H9 (cell line): Measurements from ENCODE around the gene KIF16B. TPM values are rescaled to one million over a fixed set of nuclear protein-coding genes. Genes with fewer than 3 reads are reported as not detected.

Experiments
- DNase-seq: peaks from one replicate; pipeline ENCODE4 v3.0.0-alpha.2; 2017
- H2AFZ ChIP-seq: one replicate; pipeline ENCODE4 v1.6.1; 2013; ENCODE audit warnings: mild to moderate bottlenecking, low read length, control low read depth, moderate library complexity
- H2AK5ac ChIP-seq: 2 replicates; pipeline ENCODE4 v1.6.1; 2013; ENCODE audit warnings: low read length, control low read depth, mixed read lengths; ENCODE audit not compliant: insufficient read length
- H2BK120ac ChIP-seq: one replicate; pipeline ENCODE4 v1.6.1; 2013; ENCODE audit warnings: low read depth, mild to moderate bottlenecking, low read length, control low read depth, inconsistent platforms; ENCODE audit not compliant: poor library complexity, severe bottlenecking
- H2BK12ac ChIP-seq: 2 replicates; pipeline ENCODE4 v1.6.1; 2013; ENCODE audit warnings: low read length, control low read depth, mixed read lengths, low read depth; ENCODE audit not compliant: insufficient read length
- H2BK15ac ChIP-seq: 2 replicates; pipeline ENCODE4 v1.6.1; 2013; ENCODE audit warnings: low read depth, low read length, control low read depth
- H2BK20ac ChIP-seq: one replicate; pipeline ENCODE4 v1.6.1; 2013; ENCODE audit warnings: low read depth, mild to moderate bottlenecking, low read length, control low read depth, inconsistent platforms; ENCODE audit not compliant: poor library complexity, severe bottlenecking
- H2BK5ac ChIP-seq: 2 replicates; pipeline ENCODE4 v1.6.1; 2013; ENCODE audit warnings: low read length, control low read depth, mixed read lengths; ENCODE audit not compliant: insufficient read length
- H3K14ac ChIP-seq: 2 replicates; pipeline ENCODE4 v1.6.1; 2013; ENCODE audit warnings: low read length, control low read depth; ENCODE audit not compliant: insufficient read depth
- H3K18ac ChIP-seq: 2 replicates; pipeline ENCODE4 v1.6.1; 2013; ENCODE audit warnings: low read depth, mild to moderate bottlenecking, mixed read lengths, low read length, control low read depth; ENCODE audit not compliant: insufficient read length
- H3K23ac ChIP-seq: 2 replicates; pipeline ENCODE4 v1.6.1; 2013; ENCODE audit warnings: low read length, control low read depth, mixed read lengths, low read depth; ENCODE audit not compliant: insufficient read length
- H3K23me2 ChIP-seq: 2 replicates; pipeline ENCODE4 v1.6.1; 2013; ENCODE audit warnings: low read depth, mild to moderate bottlenecking, mixed read lengths, low read length, control low read depth; ENCODE audit not compliant: insufficient read length, poor library complexity, severe bottlenecking
- H3K27ac ChIP-seq: 2 replicates; pipeline ENCODE4 v1.5.1; 2013; ENCODE audit warnings: low read length, control low read depth, mixed read lengths, low read depth; ENCODE audit not compliant: insufficient read length
- H3K27me3 ChIP-seq: 2 replicates; pipeline ENCODE4 v1.6.1; 2013; ENCODE audit warnings: low read length, control low read depth, inconsistent platforms; ENCODE audit not compliant: insufficient read depth
- H3K4ac ChIP-seq: 2 replicates; pipeline ENCODE4 v1.6.1; 2013; ENCODE audit warnings: low read depth, mild to moderate bottlenecking, control low read depth, inconsistent platforms, low read length, moderate library complexity
- H3K4me1 ChIP-seq: 2 replicates; pipeline ENCODE4 v1.6.1; 2013; ENCODE audit warnings: low read length, control low read depth, inconsistent platforms; ENCODE audit not compliant: insufficient read depth
- H3K4me2 ChIP-seq: 2 replicates; pipeline ENCODE4 v1.6.1; 2013; ENCODE audit warnings: low read length, control low read depth, mixed read lengths; ENCODE audit not compliant: insufficient read length, insufficient read depth
- H3K56ac ChIP-seq: 2 replicates; pipeline ENCODE4 v1.6.1; 2013; ENCODE audit warnings: low read depth, mild to moderate bottlenecking, mixed read lengths, low read length, control low read depth; ENCODE audit not compliant: insufficient read length
- H3K79me1 ChIP-seq: 2 replicates; pipeline ENCODE4 v1.6.1; 2013; ENCODE audit warnings: low read depth, mild to moderate bottlenecking, moderate library complexity, low read length, control low read depth, inconsistent platforms; ENCODE audit not compliant: insufficient read depth, poor library complexity, severe bottlenecking
- H3K79me2 ChIP-seq: 2 replicates; pipeline ENCODE4 v1.6.1; 2013; ENCODE audit warnings: low read length, control low read depth, inconsistent platforms; ENCODE audit not compliant: insufficient read depth
- H3K9ac ChIP-seq: 2 replicates; pipeline ENCODE4 v1.6.1; 2013; ENCODE audit warnings: low read length, control low read depth, mixed read lengths; ENCODE audit not compliant: insufficient read length; ENCODE audit errors: extremely low read depth
- H3K9me3 ChIP-seq: one replicate; pipeline ENCODE4 v1.6.1; 2013; ENCODE audit warnings: low read depth, low read length, inconsistent platforms; ENCODE audit not compliant: control insufficient read depth
- H3T11ph ChIP-seq: one replicate; pipeline ENCODE4 v1.6.1; 2013; ENCODE audit warnings: mild to moderate bottlenecking, low read length, control low read depth, inconsistent platforms
- H4K20me1 ChIP-seq: one replicate; pipeline ENCODE4 v1.6.1; 2013; ENCODE audit not compliant: control insufficient read depth, insufficient read length, insufficient read depth
- H4K5ac ChIP-seq: 2 replicates; pipeline ENCODE4 v1.6.1; 2013; ENCODE audit warnings: low read depth, mild to moderate bottlenecking, mixed read lengths, low read length, control low read depth; ENCODE audit not compliant: insufficient read length
- H4K8ac ChIP-seq: replicated peaks from 2 replicates; pipeline ENCODE4 v1.6.1; 2013; ENCODE audit warnings: low read length, control low read depth, mixed read lengths, low read depth; ENCODE audit not compliant: insufficient read length
- H4K91ac ChIP-seq: 2 replicates; pipeline ENCODE4 v1.6.1; 2013; ENCODE audit warnings: low read depth, mild to moderate bottlenecking, moderate library complexity, mixed read lengths, low read length, control low read depth; ENCODE audit not compliant: insufficient read length
- H3K27ac Mint-ChIP-seq, 3 experiments: 2 replicates in 2 of 3; 3 replicates in 1 of 3; pipeline ENCODE4 v1.8.0; 2020 to 2021; ENCODE audit warnings: mixed read lengths in 3 of 3, mild to moderate bottlenecking in 1 of 3, moderate library complexity in 1 of 3
- H3K27me3 Mint-ChIP-seq: 2 replicates; pipeline ENCODE4 v1.8.0; 2021; ENCODE audit warnings: low read depth, mild to moderate bottlenecking, moderate library complexity, mixed read lengths
- H3K36me3 Mint-ChIP-seq, 3 experiments: 2 replicates in 2 of 3; 3 replicates in 1 of 3; pipeline ENCODE4 v1.8.0; 2020 to 2021; ENCODE audit warnings: low read depth in 3 of 3, mixed read lengths in 3 of 3; ENCODE audit not compliant: insufficient read depth in 1 of 3
- H3K4me1 Mint-ChIP-seq, 2 experiments: 2 replicates each; pipeline ENCODE4 v1.8.0; 2020; ENCODE audit warnings: mixed read lengths in 2 of 2
- H3K4me3 Mint-ChIP-seq, 2 experiments: 2 replicates in 1 of 2; 3 replicates in 1 of 2; pipeline ENCODE4 v1.8.0; 2020 to 2021; ENCODE audit warnings: mild to moderate bottlenecking in 2 of 2, mixed read lengths in 2 of 2, moderate library complexity in 1 of 2
- H3K9me3 Mint-ChIP-seq, 2 experiments: 2 replicates in 1 of 2; 3 replicates in 1 of 2; pipeline ENCODE4 v1.8.0; 2020; ENCODE audit warnings: mild to moderate bottlenecking in 2 of 2, mixed read lengths in 2 of 2, moderate library complexity in 1 of 2
- CTCF ChIP-seq: fragments of 200-600 bp; sonication (generic); conservative IDR thresholded peaks from 3 replicates; pipeline ENCODE4 v1.8.0; 2021; ENCODE audit warnings: antibody characterized with exemption, mild to moderate bottlenecking
- WGBS: extraction: QIAGEN DNeasy Blood & Tissue Kit; methylation state at CpG from one replicate; pipeline ENCODE4 v1.1.7; 2013; ENCODE audit warnings: missing lambda C conversion rate, low lambda C conversion rate, mixed read lengths; ENCODE audit not compliant: insufficient read length; ENCODE audit errors: extremely low coverage; 5-methylcytosine and 5-hydroxymethylcytosine counted together
- total RNA-seq: library from RNA; stranded (reverse); gene quantifications from 2 replicates; pipeline ENCODE4 v1.2.1, GENCODE V29; 2021

The KIF16B gene
- total RNA-seq, 1 experiment from 2014 or later: 7.4 TPM

GRCh38 chr20:16616317-16616716, 43.1 kb upstream of the KIF16B start:
- H3K14ac ChIP-seq: no peak overlapping the region
- no peak overlapping the region for H2BK5ac ChIP-seq
- H3K27ac ChIP-seq: no peak overlapping the region
- H3K18ac ChIP-seq: no peak overlapping the region
- no peaks in the 10 kb centered on the region for H3K79me2 ChIP-seq
- H2AFZ ChIP-seq: no peak overlapping the region
- no peak for DNase-seq
- no peak overlapping the region for H2BK12ac ChIP-seq
- no peaks in the 10 kb centered on the region for H4K20me1 ChIP-seq
- H3K4me3 Mint-ChIP-seq: no peak overlapping the region
- H3K23ac ChIP-seq: no peak overlapping the region
- H3K79me1 ChIP-seq: no peaks in the 10 kb centered on the region
- H3K23me2 ChIP-seq: no peaks in the 10 kb centered on the region
- peaks cover 11 to 18% of the 10 kb centered on the region in 2 experiments for H3K9me3 Mint-ChIP-seq
- H3K4me1 ChIP-seq: no peaks in the 10 kb centered on the region
- no peak overlapping the region for H3K4ac ChIP-seq
- no peak overlapping the region for H4K91ac ChIP-seq
- H2AK5ac ChIP-seq: no peak overlapping the region
- no peak overlapping the region for H4K8ac ChIP-seq
- no peak for TF ChIP-seq CTCF
- H3K27me3 ChIP-seq: no peaks in the 10 kb centered on the region
- WGBS: no CpG with 5 or more reads among the region's 2 CpGs
- H3T11ph ChIP-seq: no peak overlapping the region
- no peak overlapping the region for H3K4me2 ChIP-seq
- H2BK15ac ChIP-seq: no peak overlapping the region
- peaks cover 7% of the 10 kb centered on the region for H3K9me3 ChIP-seq
- peaks cover 0 to 15% (median 8%) of the 10 kb centered on the region in 3 experiments; a peak in 5 of 7 replicates for H3K36me3 Mint-ChIP-seq
- H3K27me3 Mint-ChIP-seq: peaks cover 4% of the 10 kb centered on the region; the same call in 1 of the 2 replicates
- H3K9ac ChIP-seq: no peak overlapping the region
- H3K4me1 Mint-ChIP-seq: peaks cover 9 to 25% of the 10 kb centered on the region in 2 experiments
- no peak overlapping the region for H3K27ac Mint-ChIP-seq
- H2BK20ac ChIP-seq: no peak overlapping the region
- H2BK120ac ChIP-seq: no peak overlapping the region
- H3K56ac ChIP-seq: no peak overlapping the region
- H4K5ac ChIP-seq: no peak overlapping the region
